HG03060 (cell line): ENCODE data around the gene GRM1.

Experiments
- ATAC-seq: cut with Tn5 transposase; IDR thresholded peaks from one replicate; pipeline ENCODE4 v1.9.1; 2021; ENCODE audit warnings: low read depth, moderate number of reproducible peaks; ENCODE audit not compliant: unreplicated experiment

Gene GRM1

GRCh38 chr6:146434732-146435390 is 406.0 kb downstream of the GRM1 start:
- ATAC-seq, result no peak

- ATAC-seq, result no peak
Observed at GRCh38 chr6:146441907-146442306, 413.0 kb downstream of the GRM1 start.

DNA sequence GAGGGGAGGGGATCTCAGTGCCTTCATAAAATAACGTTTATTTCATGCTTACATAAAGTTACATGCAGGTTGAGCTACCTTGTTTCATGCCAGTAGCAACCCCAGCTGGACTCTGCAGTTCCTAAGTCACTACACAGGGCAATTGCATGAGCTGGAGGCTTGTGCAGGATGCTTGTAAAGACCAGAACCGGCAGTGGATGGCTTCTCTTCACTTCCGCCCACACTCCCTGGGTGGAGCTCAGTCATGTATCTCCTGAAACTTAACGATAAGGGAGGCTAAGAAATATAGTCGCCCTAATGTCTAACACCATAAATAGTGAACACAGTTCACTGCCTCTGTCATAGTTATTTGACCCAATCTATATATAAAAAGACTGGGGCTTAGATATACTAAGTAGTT is 415.3 kb downstream of the GRM1 start:
- ATAC-seq, result no peak

DNA sequence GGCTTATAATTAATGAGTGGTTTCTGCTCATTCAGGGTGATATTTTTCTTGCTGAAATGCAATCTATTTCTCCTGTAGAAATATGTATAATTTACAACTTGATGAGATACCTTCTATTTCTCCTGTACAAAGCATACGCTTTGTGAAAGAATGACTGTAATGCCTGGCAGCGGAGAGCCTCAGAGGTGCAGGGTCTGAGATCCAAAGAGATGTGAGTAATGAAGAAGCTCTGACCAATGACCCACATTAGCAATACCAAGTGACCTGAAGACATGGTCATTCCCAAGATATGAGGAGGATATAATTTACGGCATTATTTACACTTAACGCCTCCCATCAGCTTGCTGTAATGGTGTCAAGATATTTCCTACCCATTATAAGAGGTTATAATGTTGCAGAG is 416.4 kb downstream of the GRM1 start:
- no peak for ATAC-seq

DNA sequence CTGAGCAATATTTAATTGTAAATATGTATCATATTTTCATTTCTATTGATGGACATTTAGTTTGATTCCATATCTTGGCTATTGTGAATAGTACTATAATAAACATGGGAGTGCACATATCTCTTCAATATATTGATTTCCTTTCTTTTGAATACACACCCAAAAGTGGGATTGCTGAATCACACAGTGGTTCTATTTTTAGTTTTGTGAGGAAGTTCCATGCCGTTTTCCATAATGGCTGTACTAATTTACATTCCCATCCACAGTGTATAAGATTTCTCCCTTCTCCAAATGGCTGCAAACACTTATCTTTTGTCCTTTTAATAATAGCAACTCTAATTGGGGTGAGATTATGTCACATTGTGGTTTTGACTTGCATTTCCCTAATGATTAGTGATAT is 428.0 kb downstream of the GRM1 start:
- ATAC-seq, result no peak

- no peak for ATAC-seq
Observed at GRCh38 chr6:146460941-146461340, 432.1 kb downstream of the GRM1 start.

- ATAC-seq, result no peak
Observed at GRCh38 chr6:146470091-146470770, 441.4 kb downstream of the GRM1 start.

- ATAC-seq, result no peak
Observed at GRCh38 chr6:146472918-146473317, 444.1 kb downstream of the GRM1 start.

- ATAC-seq, result no peak
Observed at GRCh38 chr6:146481527-146481926, 452.7 kb downstream of the GRM1 start.

- no peak for ATAC-seq
Observed at GRCh38 chr6:146484411-146484810, 455.5 kb downstream of the GRM1 start.
